GM12875 (cell line): ENCODE data around the gene RNF121.

Experiments used
- H3K4me3 ChIP-seq: one replicate; pipeline ENCODE4 v1.5.1; 2011; ENCODE audit warnings: low read depth, low read length, control low read depth
- CTCF ChIP-seq: IDR thresholded peaks from 2 replicates; pipeline ENCODE4 v1.5.1; 2011; ENCODE audit warnings: low read depth, mild to moderate bottlenecking, control low read depth, inconsistent platforms, low read length, moderate library complexity, borderline replicate concordance; ENCODE audit not compliant: insufficient read depth

The RNF121 gene

GRCh38 chr11:72039031-72039855 is 110.4 kb downstream of the RNF121 start:
- TF ChIP-seq CTCF = no peak

GRCh38 chr11:72039856-72040401 is 111.1 kb downstream of the RNF121 start:
- no peak for TF ChIP-seq CTCF
- H3K4me3 ChIP-seq = peak overlapping the region; percentile 56

More at GRCh38 chr11:72039031-72039855, 110.4 kb downstream of the RNF121 start:
- H3K4me3 ChIP-seq = peak overlapping the region; percentile 56

- TF ChIP-seq CTCF = no peak
Measured at GRCh38 chr11:72040491-72041363, 111.9 kb downstream of the RNF121 start.

GRCh38 chr11:72041364-72042063 is 112.7 kb downstream of the RNF121 start:
- H3K4me3 ChIP-seq = peak overlapping the region; percentile 56
- TF ChIP-seq CTCF = no peak

More at GRCh38 chr11:72040491-72041363, 111.9 kb downstream of the RNF121 start:
- peak overlapping the region; percentile 56 for H3K4me3 ChIP-seq

- TF ChIP-seq CTCF = no peak
- peak overlapping the region; percentile 56 for H3K4me3 ChIP-seq
Measured at GRCh38 chr11:72042064-72042745, 113.4 kb downstream of the RNF121 start.

GRCh38 chr11:72045849-72046248 is 117.0 kb downstream of the RNF121 start:
- H3K4me3 ChIP-seq = no peak overlapping the region
- no peak for TF ChIP-seq CTCF
